RWPE2 (cell line): ENCODE results near the gene MARVELD2.
"Not testable (repeated sequence)": the region's sequence is repeated elsewhere in the genome, so short reads cannot be mapped to it uniquely, and the experiment has no call there.

Source experiments
- ATAC-seq: fragments of 200-7000 bp; cut with Tn5 transposase; 3 replicates; pipeline ENCODE4 v1.9.1; 2021; ENCODE audit warnings: low read depth
- DNase-seq: peaks from one replicate; pipeline ENCODE4 v3.0.0-alpha.2; 2020; ENCODE audit warnings: low spot score
- H3K27ac ChIP-seq: fragments of 450-650 bp; 2 replicates; pipeline ENCODE4 v1.5.1; 2017; ENCODE audit warnings: mild to moderate bottlenecking; ENCODE audit not compliant: poor library complexity, severe bottlenecking
- H3K27me3 ChIP-seq: fragments of 250-450 bp; sonication (Bioruptor Pico); 2 replicates; pipeline ENCODE4 v1.5.1; 2021; ENCODE audit warnings: mild to moderate bottlenecking, moderate library complexity; ENCODE audit not compliant: insufficient read depth, poor library complexity, severe bottlenecking
- H3K36me3 ChIP-seq: fragments of 250-450 bp; sonication (Bioruptor Pico); 2 replicates; pipeline ENCODE4 v1.5.1; 2020; ENCODE audit warnings: low read depth, mild to moderate bottlenecking, moderate library complexity
- H3K4me1 ChIP-seq: fragments of 250-450 bp; sonication (Bioruptor Pico); 2 replicates; pipeline ENCODE4 v1.5.1; 2021; ENCODE audit warnings: mild to moderate bottlenecking, moderate library complexity; ENCODE audit not compliant: insufficient read depth, poor library complexity, severe bottlenecking
- H3K4me3 ChIP-seq: fragments of 250-450 bp; sonication (Bioruptor Pico); 2 replicates; pipeline ENCODE4 v1.5.1; 2021; ENCODE audit warnings: mild to moderate bottlenecking, moderate library complexity; ENCODE audit not compliant: severe bottlenecking
- H3K9me3 ChIP-seq: fragments of 250-450 bp; sonication (Bioruptor Pico); 2 replicates; pipeline ENCODE4 v1.5.1; 2021; ENCODE audit warnings: mild to moderate bottlenecking, moderate library complexity; ENCODE audit not compliant: severe bottlenecking
- TF ChIP-seq, protein P1 (sequence below): fragments of 450-650 bp; IDR thresholded peaks from one replicate; pipeline ENCODE4 v1.5.1; 2017; ENCODE audit warnings: mild to moderate bottlenecking, moderate library complexity; ENCODE audit not compliant: poor library complexity, severe bottlenecking

MARVELD2 gene

DNA sequence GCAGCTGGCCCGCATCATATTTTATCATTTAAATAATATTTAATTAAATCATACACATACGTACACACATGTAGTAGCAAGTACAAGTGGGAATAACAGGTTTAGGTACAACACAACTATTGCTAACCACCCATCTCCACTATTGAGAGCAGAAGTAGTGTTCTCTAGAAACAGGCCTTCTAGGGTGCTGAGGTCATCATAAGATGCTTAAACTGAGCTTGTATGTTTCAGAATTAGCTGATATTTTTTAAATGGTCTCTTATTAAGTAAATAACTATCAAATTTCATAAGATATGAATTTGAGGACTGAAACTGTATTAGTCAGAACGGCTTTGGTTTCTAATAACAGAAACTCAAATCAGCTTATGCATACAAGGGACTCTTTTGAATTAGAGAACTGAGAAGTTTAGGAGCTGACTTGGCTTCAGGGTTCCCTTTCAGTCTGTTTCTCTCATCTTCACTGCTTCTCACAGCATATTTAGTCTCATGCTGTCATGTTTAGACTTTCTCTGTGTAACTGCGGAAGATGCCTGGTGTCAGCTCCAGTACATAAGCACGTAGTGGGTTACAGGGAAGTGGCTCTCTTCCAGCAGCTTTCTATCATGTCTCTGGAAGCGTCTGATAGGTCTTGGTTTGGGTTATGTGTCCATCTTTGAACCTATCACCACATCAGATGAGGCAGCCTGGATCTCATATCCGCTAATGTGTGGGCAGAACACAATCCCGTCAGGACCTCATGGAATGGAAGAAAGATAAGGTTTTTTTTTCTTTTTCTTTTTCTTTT lies 52.7 kb downstream of the MARVELD2 start:
- ATAC-seq (no peak), DNase-seq (no peak)
- Histone ChIP-seq H3K4me3 (no peak overlapping the region), H3K9me3 (no peaks in the 10 kb centered on the region), H3K36me3 (no peaks in the 10 kb centered on the region), H3K4me1 (no peaks in the 10 kb centered on the region), H3K27me3 (no peaks in the 10 kb centered on the region), H3K27ac (no peak overlapping the region)
- TF ChIP-seq, protein P1, sequence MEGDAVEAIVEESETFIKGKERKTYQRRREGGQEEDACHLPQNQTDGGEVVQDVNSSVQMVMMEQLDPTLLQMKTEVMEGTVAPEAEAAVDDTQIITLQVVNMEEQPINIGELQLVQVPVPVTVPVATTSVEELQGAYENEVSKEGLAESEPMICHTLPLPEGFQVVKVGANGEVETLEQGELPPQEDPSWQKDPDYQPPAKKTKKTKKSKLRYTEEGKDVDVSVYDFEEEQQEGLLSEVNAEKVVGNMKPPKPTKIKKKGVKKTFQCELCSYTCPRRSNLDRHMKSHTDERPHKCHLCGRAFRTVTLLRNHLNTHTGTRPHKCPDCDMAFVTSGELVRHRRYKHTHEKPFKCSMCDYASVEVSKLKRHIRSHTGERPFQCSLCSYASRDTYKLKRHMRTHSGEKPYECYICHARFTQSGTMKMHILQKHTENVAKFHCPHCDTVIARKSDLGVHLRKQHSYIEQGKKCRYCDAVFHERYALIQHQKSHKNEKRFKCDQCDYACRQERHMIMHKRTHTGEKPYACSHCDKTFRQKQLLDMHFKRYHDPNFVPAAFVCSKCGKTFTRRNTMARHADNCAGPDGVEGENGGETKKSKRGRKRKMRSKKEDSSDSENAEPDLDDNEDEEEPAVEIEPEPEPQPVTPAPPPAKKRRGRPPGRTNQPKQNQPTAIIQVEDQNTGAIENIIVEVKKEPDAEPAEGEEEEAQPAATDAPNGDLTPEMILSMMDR, result no peak

DNA sequence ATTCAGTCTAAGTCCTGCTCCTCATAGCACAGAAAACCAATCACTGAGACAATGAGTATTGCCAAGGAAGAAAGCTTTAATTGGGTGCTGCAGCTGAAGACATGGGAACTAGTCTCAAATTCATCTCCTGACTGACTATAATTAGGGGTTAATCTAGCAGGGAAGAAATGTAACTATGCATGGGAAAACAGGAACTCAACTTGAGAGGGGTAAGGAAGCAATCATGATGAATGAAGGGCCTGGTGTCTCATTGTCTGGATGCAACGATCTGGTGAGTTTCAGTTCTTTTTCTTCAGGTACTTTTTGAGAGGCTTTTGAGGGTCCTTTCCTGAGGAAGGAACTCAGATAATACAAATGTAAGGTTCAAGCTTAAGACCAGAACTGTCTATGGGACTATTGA lies 53.7 kb downstream of the MARVELD2 start:
- Histone ChIP-seq H3K27me3 (no peaks in the 10 kb centered on the region), H3K27ac (no peak overlapping the region), H3K9me3 (no peaks in the 10 kb centered on the region), H3K4me3 (no peak overlapping the region), H3K36me3 (no peaks in the 10 kb centered on the region), H3K4me1 (no peaks in the 10 kb centered on the region)
- DNase-seq (no peak), ATAC-seq (no peak)
- TF ChIP-seq, protein P1, result no peak

DNA sequence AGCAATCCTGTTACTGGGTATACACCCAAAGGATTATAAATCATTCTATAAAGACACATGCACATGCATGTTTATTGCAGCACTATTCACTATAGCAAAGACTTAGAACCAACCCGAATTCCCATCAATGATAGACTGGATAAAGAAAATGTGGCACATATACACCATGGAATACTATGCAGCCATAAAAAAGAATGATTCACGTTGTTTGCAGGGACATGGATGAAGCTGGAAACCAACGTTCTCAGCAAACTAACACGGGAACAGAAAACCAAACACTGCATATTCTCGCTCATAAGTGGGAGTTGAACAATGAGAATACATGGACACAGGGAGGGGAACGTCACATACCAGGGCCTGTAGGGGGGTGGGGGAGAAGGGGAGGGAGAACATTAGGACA lies 56.6 kb downstream of the MARVELD2 start:
- not testable (repeated sequence) for H3K9me3 ChIP-seq, ATAC-seq, H3K27me3 ChIP-seq, DNase-seq, H3K4me3 ChIP-seq, H3K36me3 ChIP-seq, H3K27ac ChIP-seq, H3K4me1 ChIP-seq

DNA sequence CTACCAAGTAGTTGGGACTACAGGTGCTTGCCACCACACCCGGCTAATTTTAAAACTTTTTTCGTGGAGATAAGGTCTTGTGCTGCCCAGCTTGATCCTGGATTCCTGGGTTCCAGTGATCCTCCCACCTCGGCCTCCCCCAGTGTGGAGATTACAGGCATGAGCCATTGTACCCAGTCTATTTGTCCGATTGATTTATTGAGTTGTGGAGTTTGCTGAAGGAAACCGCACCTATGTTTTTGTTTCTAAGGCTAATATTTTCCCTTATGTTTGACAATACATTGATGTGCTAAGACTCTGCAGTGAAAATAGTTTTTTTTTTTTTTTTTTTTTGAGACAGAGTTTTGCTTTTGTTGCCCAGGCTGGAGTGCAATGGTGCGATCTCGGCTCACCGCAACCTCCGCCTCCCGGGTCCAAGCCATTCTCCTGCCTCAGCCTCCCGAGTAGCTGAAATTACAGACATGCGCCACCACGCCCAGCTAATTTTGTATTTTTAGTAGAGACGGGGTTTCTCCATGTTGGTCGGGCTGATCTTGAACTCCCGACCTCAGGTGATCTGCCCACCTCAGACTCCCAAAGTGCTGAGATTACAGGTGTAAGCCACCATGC lies 57.7 kb downstream of the MARVELD2 start:
- H3K4me3 ChIP-seq, H3K9me3 ChIP-seq, ATAC-seq, H3K4me1 ChIP-seq, DNase-seq, H3K27me3 ChIP-seq, H3K27ac ChIP-seq, H3K36me3 ChIP-seq: not testable (repeated sequence)

DNA sequence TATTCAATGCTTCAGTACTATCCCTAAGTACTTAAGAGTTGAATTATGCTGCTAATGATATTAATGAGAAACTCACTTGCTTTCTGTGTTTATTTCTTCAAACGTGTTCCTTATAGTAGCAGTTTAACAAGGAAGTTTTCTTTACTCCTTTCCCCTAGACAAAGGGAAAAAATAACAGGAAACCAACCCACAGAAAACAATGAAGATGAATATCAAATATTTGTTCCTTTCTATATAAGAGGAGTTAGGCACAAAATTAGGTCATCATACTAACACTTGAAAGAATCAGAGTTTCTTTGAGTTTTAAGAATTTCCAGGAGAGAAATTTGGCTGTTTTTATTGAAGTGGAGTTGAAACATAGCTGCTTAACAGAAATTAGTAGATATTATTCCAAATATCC lies 62.3 kb downstream of the MARVELD2 start:
- Histone ChIP-seq H3K27me3 (no peaks in the 10 kb centered on the region), H3K4me3 (no peak overlapping the region), H3K36me3 (no peaks in the 10 kb centered on the region), H3K4me1 (no peaks in the 10 kb centered on the region), H3K27ac (no peak overlapping the region), H3K9me3 (no peaks in the 10 kb centered on the region)
- ATAC-seq (no peak), DNase-seq (no peak)
- TF ChIP-seq, protein P1, result no peak

DNA sequence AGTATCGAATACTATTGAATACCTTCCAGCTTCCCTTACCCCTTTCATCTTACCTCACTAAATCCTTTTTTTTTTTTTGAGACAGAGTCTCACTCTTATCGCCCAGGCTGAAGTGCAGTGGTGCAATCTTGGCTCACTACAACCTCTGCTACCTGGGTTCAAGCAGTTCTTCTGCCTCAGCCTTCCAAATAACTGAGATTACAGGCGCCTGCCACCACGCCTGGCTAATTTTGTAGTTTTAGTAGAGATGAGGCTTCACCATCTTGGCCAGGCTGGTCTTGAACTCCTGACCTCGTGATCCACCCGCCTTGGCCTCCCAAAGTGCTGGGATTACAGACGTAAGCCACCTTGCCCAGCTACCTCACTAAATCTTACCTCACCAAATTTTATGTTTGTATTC lies 63.4 kb downstream of the MARVELD2 start:
- H3K27ac ChIP-seq, ATAC-seq: not testable (repeated sequence)

More for the DNA sequence above, 63.4 kb downstream of the MARVELD2 start:
- DNase-seq, result peak; percentile 6
- not testable (repeated sequence) for H3K36me3 ChIP-seq, H3K9me3 ChIP-seq, H3K4me3 ChIP-seq, H3K4me1 ChIP-seq, H3K27me3 ChIP-seq
